ENCODE data around the gene TAF7. TPM values are rescaled to one million over a fixed set of nuclear protein-coding genes. Genes with fewer than 3 reads are reported as not detected.
"Not testable (repeated sequence)": the region's sequence is repeated elsewhere in the genome, so short reads cannot be mapped to it uniquely, and the experiment has no call there.

TAF7 gene
- total and polyA plus RNA-seq, 9 donors, result 65.9 to 108 (median 82.9) TPM

DNA sequence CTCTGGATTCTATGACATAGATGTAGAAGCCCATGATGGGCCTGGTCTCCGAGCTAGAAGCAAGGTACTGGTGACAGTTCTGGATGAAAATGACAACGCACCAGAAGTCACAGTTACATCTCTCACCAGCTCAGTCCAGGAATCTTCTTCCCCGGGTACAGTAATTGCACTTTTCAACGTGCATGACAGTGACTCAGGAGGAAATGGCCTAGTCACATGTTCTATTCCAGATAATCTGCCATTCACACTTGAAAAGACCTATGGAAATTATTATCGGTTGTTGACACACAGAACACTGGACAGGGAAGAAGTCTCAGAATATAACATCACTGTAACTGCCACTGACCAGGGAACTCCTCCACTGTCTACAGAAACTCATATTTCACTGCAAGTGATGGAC is 35.5 kb upstream of the TAF7 start:
- H3K9me3 ChIP-seq (replicated peaks; ENCODE audit: control insufficient read depth, low read depth, low read length), result peaks cover 61% of the 10 kb centered on the region
- no peak overlapping the region for H3K27ac ChIP-seq (ENCODE audit: low read length)
- no peak overlapping the region for H3K4me3 ChIP-seq (ENCODE audit: low read length)
- H3K36me3 ChIP-seq (ENCODE audit: control insufficient read depth, insufficient read depth, low read length), result no peaks in the 10 kb centered on the region
- DNase-seq, result no peak
- no peaks in the 10 kb centered on the region for H3K4me1 ChIP-seq (ENCODE audit: control insufficient read depth, insufficient read depth, low read length)
- H3K27me3 ChIP-seq (ENCODE audit: control insufficient read depth, insufficient read depth, low read length), result peaks cover 2% of the 10 kb centered on the region
- 75% methylated on average over 3 of the region's 5 CpGs for WGBS (ENCODE audit: insufficient coverage)

DNA sequence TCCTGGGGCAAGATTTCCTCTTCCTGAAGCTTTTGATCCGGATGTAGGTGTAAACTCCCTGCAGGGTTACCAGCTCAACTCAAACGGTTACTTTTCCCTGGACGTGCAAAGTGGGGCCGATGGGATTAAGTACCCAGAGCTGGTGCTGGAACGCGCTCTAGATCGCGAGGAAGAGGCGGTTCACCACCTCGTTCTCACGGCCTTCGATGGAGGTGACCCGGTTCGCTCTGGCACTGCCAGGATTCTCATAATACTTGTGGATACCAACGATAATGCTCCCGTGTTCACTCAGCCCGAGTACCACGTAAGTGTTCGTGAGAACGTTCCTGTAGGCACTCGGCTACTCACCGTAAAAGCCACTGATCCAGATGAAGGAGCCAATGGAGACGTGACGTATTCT is 35.1 kb upstream of the TAF7 start:
- H3K4me1 ChIP-seq (ENCODE audit: control insufficient read depth, insufficient read depth, low read length), result no peaks in the 10 kb centered on the region
- no peak overlapping the region for H3K4me3 ChIP-seq (ENCODE audit: low read length)
- peaks cover 60% of the 10 kb centered on the region for H3K9me3 ChIP-seq (replicated peaks; ENCODE audit: control insufficient read depth, low read depth, low read length)
- no peak overlapping the region for H3K27ac ChIP-seq (ENCODE audit: low read length)
- no peaks in the 10 kb centered on the region for H3K36me3 ChIP-seq (ENCODE audit: control insufficient read depth, insufficient read depth, low read length)
- WGBS (ENCODE audit: insufficient coverage), result 70% methylated on average over 22 of the region's 24 CpGs
- H3K27me3 ChIP-seq (ENCODE audit: control insufficient read depth, insufficient read depth, low read length), result peaks cover 2% of the 10 kb centered on the region
- no peak for DNase-seq

DNA sequence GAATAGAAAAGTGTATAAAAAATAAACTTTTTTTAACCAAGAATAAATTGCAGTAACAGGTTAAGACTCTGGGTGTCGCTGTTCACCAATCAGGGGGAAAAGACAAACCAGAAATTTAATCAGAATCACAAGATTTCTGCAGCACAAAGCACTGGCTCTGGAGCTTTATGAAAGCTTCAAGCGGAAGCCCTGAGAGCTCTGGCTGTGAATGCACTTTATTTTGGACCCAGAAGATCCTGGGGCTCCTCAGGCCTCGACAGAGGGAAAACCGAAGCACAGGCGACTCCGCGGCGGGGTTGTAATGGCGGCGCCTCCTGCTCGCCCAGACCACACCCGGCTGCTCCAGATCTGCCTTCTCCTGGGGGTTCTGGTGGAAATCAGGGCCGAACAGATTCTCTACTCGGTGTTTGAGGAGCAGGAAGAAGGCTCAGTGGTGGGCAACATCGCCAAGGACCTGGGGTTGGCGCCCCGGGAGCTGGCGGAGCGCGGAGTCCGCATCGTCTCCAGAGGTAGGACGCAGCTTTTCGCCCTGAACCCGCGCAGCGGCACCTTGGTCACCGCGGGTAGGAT is 34.4 kb upstream of the TAF7 start, which contains the start of gene PCDHGA4:
TSS of gene PCDHGA4 (plus strand) at position 122 of the 570 bp plus-strand sequence. CDS start at position 209, 87 bp downstream.
- Histone ChIP-seq H3K36me3 (ENCODE audit: control insufficient read depth, insufficient read depth, low read length) (no peaks in the 10 kb centered on the region), H3K27me3 (ENCODE audit: control insufficient read depth, insufficient read depth, low read length) (peaks cover 3% of the 10 kb centered on the region), H3K4me3 (ENCODE audit: low read length) (no peak within 1 kb of the TSS), H3K9me3 (replicated peaks; ENCODE audit: control insufficient read depth, low read depth, low read length) (peaks cover 59% of the 10 kb centered on the region), H3K27ac (ENCODE audit: low read length) (no peak within 1 kb of the TSS), H3K4me1 (ENCODE audit: control insufficient read depth, insufficient read depth, low read length) (no peaks in the 10 kb centered on the region)
- WGBS (ENCODE audit: insufficient coverage), result 16% methylated on average over 29 of the region's 29 CpGs
- peak; percentile 0 for DNase-seq

DNA sequence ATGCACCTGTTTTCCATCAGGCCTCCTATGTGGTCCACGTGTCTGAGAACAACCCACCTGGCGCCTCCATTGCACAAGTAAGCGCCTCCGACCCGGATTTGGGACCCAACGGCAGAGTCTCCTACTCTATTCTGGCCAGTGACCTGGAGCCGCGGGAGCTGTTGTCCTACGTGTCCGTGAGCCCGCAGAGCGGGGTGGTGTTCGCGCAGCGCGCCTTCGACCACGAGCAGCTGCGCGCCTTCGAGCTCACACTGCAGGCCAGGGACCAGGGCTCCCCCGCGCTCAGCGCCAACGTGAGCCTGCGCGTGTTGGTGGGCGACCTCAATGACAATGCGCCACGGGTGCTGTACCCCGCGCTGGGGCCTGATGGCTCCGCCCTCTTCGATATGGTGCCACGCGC is 31.0 kb upstream of the TAF7 start:
- Histone ChIP-seq H3K27ac (ENCODE audit: low read length) (no peak overlapping the region), H3K9me3 (replicated peaks; ENCODE audit: control insufficient read depth, low read depth, low read length) (peaks cover 52% of the 10 kb centered on the region), H3K36me3 (ENCODE audit: control insufficient read depth, insufficient read depth, low read length) (no peaks in the 10 kb centered on the region), H3K4me3 (ENCODE audit: low read length) (no peak overlapping the region), H3K27me3 (ENCODE audit: control insufficient read depth, insufficient read depth, low read length) (peaks cover 3% of the 10 kb centered on the region), H3K4me1 (ENCODE audit: control insufficient read depth, insufficient read depth, low read length) (no peaks in the 10 kb centered on the region)
- WGBS (ENCODE audit: insufficient coverage), result 47% methylated on average over 16 of the region's 36 CpGs
- DNase-seq, result no peak

DNA sequence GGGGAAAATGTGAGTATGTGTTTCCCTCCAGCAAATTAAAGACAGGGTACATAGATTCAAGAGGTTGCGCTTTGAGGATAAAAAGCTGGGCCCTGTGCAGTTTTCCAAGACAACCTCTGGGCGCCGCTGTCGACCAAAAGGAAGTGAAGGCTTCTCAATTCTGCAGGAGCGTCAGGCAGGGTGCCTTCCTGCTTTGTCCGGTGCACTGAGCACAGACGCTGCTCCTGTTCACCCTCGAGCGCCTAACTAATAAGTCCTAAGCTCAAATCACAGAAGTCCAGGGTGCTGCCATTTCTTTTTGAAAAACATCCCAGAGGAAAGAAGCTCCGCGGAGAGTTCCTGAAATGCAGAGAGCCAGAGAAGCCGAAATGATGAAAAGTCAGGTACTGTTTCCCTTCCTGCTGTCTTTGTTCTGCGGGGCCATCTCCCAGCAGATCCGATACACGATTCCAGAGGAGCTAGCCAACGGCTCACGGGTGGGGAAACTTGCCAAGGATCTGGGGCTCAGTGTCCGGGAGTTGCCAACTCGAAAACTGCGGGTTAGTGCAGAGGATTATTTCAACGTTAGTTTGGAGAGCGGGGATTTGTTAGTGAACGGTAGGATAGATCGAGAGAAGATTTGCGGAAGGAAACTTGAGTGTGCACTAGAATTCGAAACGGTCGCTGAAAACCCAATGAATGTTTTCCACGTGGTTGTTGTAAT is 29.5 kb upstream of the TAF7 start, which contains the start of gene PCDHGB1:
TSS of gene PCDHGB1 (plus strand) at position 183 of the 703 bp plus-strand sequence. CDS start at position 345, 162 bp downstream.
- H3K4me3 ChIP-seq (ENCODE audit: low read length), result no peak within 1 kb of the TSS
- no peaks in the 10 kb centered on the region for H3K4me1 ChIP-seq (ENCODE audit: control insufficient read depth, insufficient read depth, low read length)
- DNase-seq, result peak; percentile 11
- H3K27me3 ChIP-seq (ENCODE audit: control insufficient read depth, insufficient read depth, low read length), result peaks cover 3% of the 10 kb centered on the region
- H3K27ac ChIP-seq (ENCODE audit: low read length), result no peak within 1 kb of the TSS
- WGBS (ENCODE audit: insufficient coverage), result 34% methylated on average over 27 of the region's 29 CpGs
- no peaks in the 10 kb centered on the region for H3K36me3 ChIP-seq (ENCODE audit: control insufficient read depth, insufficient read depth, low read length)
- H3K9me3 ChIP-seq (replicated peaks; ENCODE audit: control insufficient read depth, low read depth, low read length), result peaks cover 45% of the 10 kb centered on the region

DNA sequence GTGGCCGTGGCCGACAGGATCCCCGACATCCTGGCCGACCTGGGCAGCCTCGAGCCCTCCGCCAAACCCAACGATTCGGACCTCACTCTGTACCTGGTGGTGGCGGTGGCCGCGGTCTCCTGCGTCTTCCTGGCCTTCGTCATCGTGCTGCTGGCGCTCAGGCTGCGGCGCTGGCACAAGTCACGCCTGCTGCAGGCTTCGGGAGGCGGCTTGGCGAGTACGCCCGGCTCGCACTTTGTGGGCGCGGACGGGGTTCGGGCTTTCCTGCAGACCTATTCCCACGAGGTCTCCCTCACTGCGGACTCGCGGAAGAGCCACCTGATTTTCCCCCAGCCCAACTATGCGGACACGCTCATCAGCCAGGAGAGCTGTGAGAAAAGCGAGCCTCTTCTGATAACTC is 25.4 kb upstream of the TAF7 start:
- not testable (repeated sequence) for H3K27ac ChIP-seq (ENCODE audit: low read length); H3K4me1 ChIP-seq (ENCODE audit: control insufficient read depth, insufficient read depth, low read length); DNase-seq; H3K36me3 ChIP-seq (ENCODE audit: control insufficient read depth, insufficient read depth, low read length); H3K4me3 ChIP-seq (ENCODE audit: low read length); H3K27me3 ChIP-seq (ENCODE audit: control insufficient read depth, insufficient read depth, low read length)
- 40% methylated on average over 1 of the region's 35 CpGs for WGBS (ENCODE audit: insufficient coverage)
- H3K9me3 ChIP-seq (replicated peaks; ENCODE audit: control insufficient read depth, low read depth, low read length), result peaks cover 51% of the 10 kb centered on the region

DNA sequence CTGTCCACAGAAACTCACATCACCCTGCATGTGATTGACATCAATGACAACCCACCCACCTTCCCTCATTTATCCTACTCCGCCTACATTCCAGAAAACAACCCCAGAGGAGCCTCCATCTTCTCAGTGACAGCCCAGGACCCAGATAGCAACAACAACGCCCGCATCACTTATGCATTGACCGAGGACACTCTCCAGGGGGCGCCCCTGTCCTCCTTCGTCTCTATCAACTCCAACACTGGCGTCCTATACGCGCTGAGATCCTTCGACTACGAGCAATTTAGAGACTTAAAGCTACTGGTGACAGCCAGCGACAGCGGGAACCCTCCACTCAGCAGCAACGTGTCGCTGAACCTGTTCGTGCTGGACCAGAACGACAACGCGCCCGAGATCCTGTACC is 24.7 kb upstream of the TAF7 start:
- Histone ChIP-seq H3K4me3 (ENCODE audit: low read length) (no peak overlapping the region), H3K27me3 (ENCODE audit: control insufficient read depth, insufficient read depth, low read length) (peaks cover 2% of the 10 kb centered on the region), H3K36me3 (ENCODE audit: control insufficient read depth, insufficient read depth, low read length) (no peaks in the 10 kb centered on the region), H3K27ac (ENCODE audit: low read length) (no peak overlapping the region), H3K4me1 (ENCODE audit: control insufficient read depth, insufficient read depth, low read length) (no peaks in the 10 kb centered on the region), H3K9me3 (replicated peaks; ENCODE audit: control insufficient read depth, low read depth, low read length) (peaks cover 49% of the 10 kb centered on the region)
- 50% methylated on average over 13 of the region's 20 CpGs for WGBS (ENCODE audit: insufficient coverage)
- no peak for DNase-seq

DNA sequence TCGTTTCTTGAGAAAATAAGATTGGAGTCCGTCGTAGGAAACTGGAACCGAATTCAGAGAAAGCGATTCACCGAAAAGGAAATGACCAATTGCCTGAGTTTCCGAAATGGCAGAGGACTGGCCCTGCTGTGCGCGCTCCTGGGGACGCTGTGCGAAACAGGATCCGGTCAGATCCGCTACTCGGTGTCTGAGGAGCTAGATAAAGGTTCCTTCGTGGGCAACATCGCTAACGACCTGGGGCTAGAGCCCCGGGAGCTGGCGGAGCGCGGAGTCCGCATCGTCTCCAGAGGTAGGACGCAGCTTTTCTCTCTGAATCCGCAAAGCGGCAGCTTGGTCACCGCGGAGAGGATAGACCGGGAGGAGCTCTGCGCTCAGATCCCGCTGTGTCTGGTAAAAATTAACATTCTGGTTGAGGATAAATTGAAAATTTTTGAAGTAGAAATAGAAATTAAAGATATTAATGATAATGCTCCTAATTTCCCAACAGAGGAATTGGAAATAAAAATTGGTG is 23.4 kb upstream of the TAF7 start:
- no peak overlapping the region for H3K4me3 ChIP-seq (ENCODE audit: low read length)
- 25% methylated on average over 29 of the region's 31 CpGs for WGBS (ENCODE audit: insufficient coverage)
- peaks cover 3% of the 10 kb centered on the region for H3K27me3 ChIP-seq (ENCODE audit: control insufficient read depth, insufficient read depth, low read length)
- H3K36me3 ChIP-seq (ENCODE audit: control insufficient read depth, insufficient read depth, low read length), result no peaks in the 10 kb centered on the region
- no peaks in the 10 kb centered on the region for H3K4me1 ChIP-seq (ENCODE audit: control insufficient read depth, insufficient read depth, low read length)
- no peak overlapping the region for H3K27ac ChIP-seq (ENCODE audit: low read length)
- peaks cover 56% of the 10 kb centered on the region for H3K9me3 ChIP-seq (replicated peaks; ENCODE audit: control insufficient read depth, low read depth, low read length)
- no peak for DNase-seq

DNA sequence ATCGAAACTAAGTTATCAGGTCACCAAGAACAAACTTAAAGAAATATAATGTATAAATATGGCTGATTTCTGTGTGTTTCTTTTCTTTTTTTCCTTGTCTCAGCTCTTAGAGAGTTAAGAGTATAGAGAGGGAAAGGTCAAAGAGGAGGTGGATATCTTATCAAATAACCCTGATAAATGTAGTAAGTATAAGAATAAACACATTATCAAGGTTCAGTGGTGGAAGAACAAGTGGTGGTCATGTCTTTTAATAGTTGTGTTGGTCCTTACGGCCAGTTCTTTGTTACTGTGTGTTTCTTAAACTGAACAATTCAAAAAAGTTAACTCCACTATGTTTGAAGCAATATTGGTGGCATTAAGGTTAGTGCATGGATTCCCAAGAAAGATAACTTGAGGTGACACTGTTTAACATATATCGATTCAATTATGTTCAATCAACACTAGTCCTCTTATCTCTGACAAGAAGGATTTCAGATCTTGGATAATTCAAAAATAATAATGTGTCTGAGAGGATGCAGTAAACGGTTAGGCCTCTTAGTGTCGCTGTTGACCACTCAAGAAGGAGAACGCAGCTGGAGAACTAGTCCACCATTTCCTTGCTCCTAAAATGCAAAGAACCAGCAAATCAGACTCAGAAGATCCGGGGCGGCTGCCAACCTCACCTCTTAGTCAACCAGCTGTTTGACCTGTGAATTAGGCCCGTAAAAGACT is 22.8 kb upstream of the TAF7 start, which contains the start of gene PCDHGA3:
TSS of gene PCDHGA3 (plus strand) at position 588 of the 711 bp plus-strand sequence. CDS start 205 bp downstream, outside the sequence.
- peak; percentile 18 for DNase-seq
- H3K27ac ChIP-seq (ENCODE audit: low read length), result no peak within 1 kb of the TSS
- no peaks in the 10 kb centered on the region for H3K36me3 ChIP-seq (ENCODE audit: control insufficient read depth, insufficient read depth, low read length)
- H3K27me3 ChIP-seq (ENCODE audit: control insufficient read depth, insufficient read depth, low read length), result peaks cover 8% of the 10 kb centered on the region
- H3K4me3 ChIP-seq (ENCODE audit: low read length), result no peak within 1 kb of the TSS
- WGBS (ENCODE audit: insufficient coverage), result 4% methylated on average over 4 of the region's 9 CpGs
- H3K4me1 ChIP-seq (ENCODE audit: control insufficient read depth, insufficient read depth, low read length), result no peaks in the 10 kb centered on the region
- H3K9me3 ChIP-seq (replicated peaks; ENCODE audit: control insufficient read depth, low read depth, low read length), result peaks cover 58% of the 10 kb centered on the region

DNA sequence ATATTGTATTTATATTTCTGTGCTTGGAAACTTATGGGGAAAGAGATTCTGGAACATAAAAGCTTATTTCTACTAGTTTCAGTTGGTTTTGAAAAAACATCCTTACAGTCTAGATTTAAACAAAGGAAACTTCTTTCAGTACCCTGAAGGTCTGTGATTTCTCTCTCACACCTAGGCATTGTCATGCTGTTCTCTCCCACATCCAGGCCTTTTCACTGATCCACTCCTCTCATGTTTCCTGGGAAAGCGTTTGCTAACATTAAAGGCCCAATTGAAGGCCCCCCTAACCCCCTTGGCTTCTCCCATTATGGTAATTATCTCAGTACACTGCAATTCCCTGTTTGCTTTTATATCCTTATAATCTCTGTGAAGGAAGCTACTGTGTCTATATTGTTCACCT is 22.2 kb upstream of the TAF7 start:
- Histone ChIP-seq H3K9me3 (replicated peaks; ENCODE audit: control insufficient read depth, low read depth, low read length) (peaks cover 59% of the 10 kb centered on the region), H3K27ac (ENCODE audit: low read length) (no peak overlapping the region), H3K27me3 (ENCODE audit: control insufficient read depth, insufficient read depth, low read length) (peaks cover 8% of the 10 kb centered on the region), H3K36me3 (ENCODE audit: control insufficient read depth, insufficient read depth, low read length) (no peaks in the 10 kb centered on the region), H3K4me3 (ENCODE audit: low read length) (no peak overlapping the region), H3K4me1 (ENCODE audit: control insufficient read depth, insufficient read depth, low read length) (no peaks in the 10 kb centered on the region)
- DNase-seq, result no peak
- WGBS (ENCODE audit: insufficient coverage), result no CpG with 5 or more reads among the region's 1 CpG
